GM19468 (cell line): ENCODE results near the gene NIPA2.

Experiments
- ATAC-seq: cut with Tn5 transposase; IDR thresholded peaks from one replicate; pipeline ENCODE4 v1.9.1; 2021; ENCODE audit warnings: mild to moderate bottlenecking, moderate library complexity, moderate number of reproducible peaks; ENCODE audit not compliant: unreplicated experiment; ENCODE audit errors: extremely low read depth

The NIPA2 gene

DNA sequence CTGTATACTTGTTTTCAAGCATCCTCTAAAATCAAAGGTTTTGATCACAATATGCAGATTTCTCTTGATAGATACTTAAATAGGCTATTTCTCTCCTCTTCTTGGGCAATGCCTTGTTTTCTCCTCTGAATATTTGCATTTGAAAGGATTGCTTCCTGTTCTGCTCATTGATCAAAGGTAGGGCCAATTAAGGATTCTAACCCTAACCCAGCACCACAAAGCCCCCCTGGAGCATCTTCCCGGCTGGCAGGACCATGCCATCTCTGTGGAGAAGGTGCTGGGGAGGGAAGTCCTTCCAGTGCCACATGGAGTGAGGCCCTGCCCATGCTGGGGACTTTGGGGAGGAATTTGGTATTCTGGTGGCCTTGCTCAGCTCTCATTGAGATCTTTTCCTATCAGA, 11.3 kb upstream of the NIPA2 start:
- ATAC-seq = no peak

DNA sequence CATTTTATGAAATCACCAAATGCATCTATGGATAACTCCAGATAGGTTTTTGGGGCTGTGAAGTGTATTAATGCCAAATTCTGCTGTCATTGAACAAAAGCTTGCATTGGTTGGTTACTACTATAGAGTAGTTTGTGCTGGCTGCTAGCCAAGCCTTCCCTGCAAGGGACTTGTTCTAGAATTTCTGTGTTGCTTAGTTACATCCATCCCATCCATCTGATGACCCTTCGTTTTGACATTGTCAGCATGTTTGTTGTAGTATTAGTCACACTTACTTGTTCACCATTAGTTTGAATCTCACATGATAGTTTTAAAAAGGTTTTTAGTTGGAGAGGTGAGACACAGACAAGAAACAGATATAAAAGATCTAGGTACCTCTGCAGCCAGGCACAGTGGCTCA, 7.0 kb upstream of the NIPA2 start:
- no peak for ATAC-seq

DNA sequence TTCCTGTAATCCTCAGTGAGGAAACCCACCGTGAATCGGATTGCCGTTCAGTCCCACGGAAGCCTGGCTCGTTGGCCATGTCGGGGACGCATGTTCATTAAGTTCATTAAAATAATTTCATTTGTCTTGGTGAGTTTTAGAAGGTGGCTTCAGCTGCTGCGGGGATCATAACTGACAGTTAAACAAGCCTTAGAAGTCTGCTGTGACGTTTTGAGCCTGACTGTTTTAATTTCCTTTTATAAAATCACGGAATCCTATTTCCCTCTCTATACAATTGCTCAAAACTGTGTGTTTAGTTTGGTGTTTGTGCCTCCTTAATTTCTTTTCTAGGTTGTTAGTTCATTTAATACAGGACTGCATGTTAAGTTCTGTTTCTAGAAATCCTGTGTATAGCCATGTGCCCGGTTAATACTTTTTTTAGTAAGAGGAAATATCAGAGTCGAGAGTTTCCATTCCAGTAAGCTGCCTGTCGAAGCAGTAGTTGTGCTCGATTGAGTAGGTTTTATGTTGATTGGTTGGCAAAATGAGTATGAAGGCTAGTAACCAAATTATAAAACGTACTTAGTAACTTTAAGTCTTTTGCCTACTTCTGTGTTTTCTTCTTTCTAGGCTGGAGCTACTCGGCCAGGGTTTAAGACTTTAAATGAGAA, 705 bp downstream of the NIPA2 start:
- no peak for ATAC-seq

DNA sequence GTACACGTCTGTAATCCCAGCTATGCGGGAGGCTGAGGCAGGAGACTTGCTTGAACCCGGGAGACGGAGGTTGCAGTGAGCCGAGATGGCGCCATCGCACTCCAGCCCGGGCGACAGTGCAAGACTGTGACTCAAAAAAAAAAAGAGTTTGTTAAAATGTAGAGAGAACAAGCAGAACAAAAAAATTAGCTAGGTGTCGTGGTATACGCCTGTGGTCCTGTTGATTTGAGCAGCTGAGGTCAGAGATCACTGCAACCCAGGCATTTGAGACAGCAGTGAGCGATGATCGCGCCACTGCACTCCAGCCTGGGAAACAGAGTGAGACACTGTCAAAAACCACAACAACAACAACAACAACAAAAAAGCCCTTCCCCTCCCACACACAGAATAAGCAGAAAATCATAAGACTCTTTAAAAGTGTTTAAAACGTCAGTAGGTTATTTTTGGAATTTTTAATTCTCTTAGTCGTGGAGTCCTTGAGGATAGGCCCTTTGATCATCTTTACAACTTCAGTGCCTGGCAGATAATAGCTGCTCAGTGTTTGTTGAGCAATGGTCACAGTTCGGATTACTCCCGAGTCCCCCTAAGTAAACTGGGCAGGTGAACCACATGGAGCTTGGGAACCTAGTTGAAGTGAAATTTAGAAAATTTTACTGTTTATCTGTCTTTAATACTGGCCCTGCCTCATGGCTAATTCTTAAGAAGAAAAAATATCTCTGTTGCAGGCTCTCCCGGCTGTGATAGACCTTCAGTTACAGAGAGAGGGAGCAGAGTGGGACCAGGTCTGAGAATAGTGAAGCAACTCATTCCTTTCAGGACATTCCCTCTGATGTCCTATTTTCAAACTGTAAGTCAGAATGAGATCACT, 6.2 kb downstream of the NIPA2 start:
- no peak for ATAC-seq

DNA sequence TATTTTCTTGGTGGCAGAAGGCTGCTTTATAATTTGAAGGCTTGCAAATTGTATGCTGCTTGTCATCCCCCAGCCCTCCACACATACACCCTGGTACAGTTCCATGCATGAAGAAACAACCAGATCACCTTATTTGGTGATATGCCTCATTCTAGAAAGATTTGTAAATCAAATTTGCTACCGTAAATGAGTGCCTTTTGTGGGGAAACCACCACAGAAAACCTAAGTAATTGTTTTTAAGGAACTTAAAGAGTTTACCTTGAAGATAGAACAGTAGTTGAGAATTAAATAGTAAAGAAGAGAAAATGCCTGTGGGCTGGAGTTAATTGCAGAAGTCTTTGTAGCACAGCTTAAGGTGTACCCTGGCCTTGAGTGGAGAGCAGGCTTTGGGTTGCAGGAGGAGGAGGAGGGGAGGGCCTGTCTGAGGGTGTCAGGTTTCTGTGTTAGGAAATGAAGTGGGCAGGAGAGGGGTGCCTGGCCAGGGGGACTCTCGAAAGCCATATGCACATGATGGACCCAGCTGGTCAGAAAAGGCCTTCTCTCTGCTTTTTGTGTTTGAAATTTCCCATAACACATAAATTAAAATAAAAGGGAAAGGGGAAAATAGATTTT, 6.9 kb downstream of the NIPA2 start:
- no peak for ATAC-seq

GRCh38 chr15:22846073-22846472, 7.6 kb downstream of the NIPA2 start:
- ATAC-seq = no peak

DNA sequence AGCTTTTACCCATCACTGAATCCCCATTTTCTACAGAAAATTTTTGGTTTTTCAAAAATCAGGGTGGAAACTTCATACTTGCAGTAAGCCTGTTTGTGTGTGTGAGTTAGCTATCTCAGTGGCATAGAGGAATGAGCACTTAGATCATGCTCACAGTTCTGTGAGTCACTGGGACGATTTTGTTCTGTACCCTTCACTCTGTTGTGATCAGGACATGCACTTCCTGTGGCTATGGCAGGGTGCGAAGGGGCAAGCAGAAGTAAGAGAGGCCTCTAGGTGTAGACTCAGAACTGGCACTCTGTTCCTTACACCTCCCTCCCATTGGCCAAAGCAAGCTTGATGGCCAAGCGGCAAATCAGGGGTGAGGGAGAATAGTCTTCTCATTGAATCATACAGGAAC, 11.6 kb downstream of the NIPA2 start:
- ATAC-seq = no peak

DNA sequence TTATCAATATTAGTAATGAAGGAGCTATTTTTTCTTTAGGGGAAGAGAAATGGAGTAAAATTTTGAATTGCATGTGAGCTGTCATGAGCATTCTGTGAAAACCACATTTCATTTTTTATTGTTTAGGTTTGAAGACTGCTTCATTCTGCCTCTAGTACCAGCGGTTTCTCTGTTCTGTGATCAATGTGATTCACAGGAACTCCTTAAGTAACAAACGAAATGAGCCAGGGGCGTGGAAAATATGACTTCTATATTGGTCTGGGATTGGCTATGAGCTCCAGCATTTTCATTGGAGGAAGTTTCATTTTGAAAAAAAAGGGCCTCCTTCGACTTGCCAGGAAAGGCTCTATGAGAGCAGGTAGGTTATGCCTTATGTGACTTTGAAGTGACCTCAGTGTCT, 13.0 kb downstream of the NIPA2 start:
- no peak for ATAC-seq

GRCh38 chr15:22855791-22856190, 17.3 kb downstream of the NIPA2 start:
- ATAC-seq = no peak

GRCh38 chr15:22856659-22857058, 18.2 kb downstream of the NIPA2 start:
- no peak for ATAC-seq

GRCh38 chr15:22861161-22861560, 22.7 kb downstream of the NIPA2 start:
- no peak for ATAC-seq

GRCh38 chr15:22863356-22863755, 24.9 kb downstream of the NIPA2 start:
- no peak for ATAC-seq

DNA sequence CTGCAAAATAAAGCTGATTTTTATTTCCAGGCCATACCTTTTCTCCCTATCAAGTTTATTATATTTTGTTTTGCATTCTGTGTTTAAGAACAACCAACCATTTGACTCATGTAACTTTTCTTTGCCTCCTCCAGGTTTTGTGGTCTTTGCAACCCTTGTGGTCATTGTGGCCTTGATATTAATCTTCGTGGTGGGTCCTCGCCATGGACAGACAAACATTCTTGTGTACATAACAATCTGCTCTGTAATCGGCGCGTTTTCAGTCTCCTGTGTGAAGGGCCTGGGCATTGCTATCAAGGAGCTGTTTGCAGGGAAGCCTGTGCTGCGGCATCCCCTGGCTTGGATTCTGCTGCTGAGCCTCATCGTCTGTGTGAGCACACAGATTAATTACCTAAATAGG, 27.6 kb downstream of the NIPA2 start:
- ATAC-seq = no peak

- ATAC-seq = no peak
Observed at GRCh38 chr15:22867886-22868285, 29.4 kb downstream of the NIPA2 start.

- ATAC-seq = no peak
Observed at GRCh38 chr15:22868495-22868894, 30.0 kb downstream of the NIPA2 start.

GRCh38 chr15:22868928-22869327, 30.5 kb downstream of the NIPA2 start:
- ATAC-seq = no peak

DNA sequence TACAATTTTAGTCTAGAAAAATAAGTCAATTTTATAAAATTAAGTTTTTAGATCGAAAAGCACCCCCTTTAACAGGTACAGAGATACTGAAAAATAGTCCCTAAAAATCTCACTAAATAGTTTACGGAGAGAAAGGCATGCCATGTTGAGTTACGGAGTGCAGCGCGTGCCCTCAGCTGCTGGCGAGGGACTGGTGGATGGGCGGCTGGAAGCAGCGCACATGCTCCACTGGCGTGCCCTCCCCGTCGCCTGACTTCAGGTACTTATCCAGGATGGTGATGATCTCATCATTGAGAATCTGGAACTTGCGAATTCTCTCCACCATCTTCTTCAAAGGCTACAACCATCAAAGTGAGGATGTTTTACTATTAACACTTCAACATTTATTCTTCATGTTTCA, 31.4 kb downstream of the NIPA2 start:
- no peak for ATAC-seq

DNA sequence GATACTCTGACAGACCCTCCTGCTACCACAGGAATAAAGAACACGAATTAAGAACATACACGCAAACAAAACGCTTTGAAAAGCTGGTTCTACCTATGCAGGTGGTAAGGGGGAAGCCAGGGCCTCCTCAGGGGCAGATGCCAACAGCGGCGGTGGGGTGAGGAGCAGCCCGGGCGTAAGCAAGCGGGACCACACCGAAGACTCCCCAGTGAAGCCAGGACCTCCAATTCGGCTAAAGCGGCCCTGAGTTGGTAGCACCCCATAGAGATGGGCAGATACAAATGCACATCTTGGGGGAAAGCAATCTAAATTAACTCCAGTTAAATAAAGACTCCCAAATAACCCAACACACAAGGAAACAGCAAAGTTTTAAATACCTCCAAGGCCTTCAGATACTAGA, 32.4 kb downstream of the NIPA2 start:
- ATAC-seq = no peak

DNA sequence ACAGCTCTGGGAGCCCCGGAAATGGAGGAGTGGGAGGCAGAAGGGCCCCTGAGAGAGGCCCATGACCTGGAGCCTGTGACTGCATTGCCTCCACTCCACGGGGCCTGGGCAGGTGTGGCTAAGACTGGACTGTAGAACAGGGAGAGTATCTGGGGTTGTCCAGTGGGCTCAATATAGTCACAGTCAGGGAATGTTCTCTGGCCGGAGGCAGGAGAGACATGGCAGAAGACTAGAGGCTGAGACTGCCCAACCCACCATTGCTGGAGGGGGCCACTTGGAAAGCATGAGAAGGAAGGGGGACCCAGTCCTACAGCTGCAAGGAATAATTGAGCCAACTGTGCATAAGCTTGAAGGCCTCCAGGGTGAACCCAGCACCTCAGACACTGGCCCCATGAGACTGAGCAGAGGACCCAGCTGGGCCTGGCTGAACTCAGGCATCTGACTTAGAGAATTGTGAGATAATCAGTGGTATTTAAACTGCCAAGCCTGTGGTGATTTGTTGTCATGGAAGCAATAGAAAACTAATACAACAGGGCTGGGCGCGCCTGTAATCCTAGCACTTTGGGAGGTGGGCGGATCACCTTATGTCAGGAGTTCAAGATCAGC, 33.1 kb downstream of the NIPA2 start:
- no peak for ATAC-seq

DNA sequence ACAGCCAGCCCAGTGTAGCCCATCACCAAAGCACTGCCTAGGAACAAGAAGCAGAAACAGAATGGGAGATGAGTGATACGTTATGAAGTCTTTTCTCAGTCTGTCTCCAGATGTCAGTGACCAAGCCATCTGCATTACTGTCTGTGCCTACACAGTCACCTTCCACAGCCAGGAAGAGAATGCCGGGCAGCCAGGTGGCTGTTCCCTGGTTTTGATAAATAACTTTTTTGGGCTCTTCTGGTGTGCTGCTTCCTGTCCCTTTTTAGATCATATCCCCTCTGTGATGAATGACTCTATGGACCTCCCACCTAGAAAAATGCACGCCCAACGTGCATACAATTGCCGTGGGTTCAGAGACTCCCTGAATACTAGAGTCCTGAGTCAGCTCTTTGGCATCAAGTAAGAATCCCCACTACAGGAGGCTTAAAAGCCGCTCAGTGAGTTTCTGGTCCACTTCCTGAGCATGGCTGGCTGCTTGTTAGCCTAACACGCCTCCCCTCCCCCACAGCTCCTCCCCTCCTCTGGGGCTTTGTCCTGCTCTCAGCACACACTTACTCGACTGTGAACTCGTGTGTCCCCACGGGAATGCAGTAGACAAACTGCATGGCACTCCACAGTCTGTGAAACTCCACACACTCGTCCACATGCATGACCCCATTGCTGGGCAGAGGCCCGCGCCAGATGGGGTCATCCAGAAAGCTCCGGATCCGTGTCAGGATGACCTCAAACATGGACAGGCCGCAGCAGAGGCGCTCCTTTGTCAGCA, 34.7 kb downstream of the NIPA2 start:
- ATAC-seq = no peak
